Body of pancreas (tissue), 4 donors: ENCODE measurements around the gene HSPB7.

Experiments used
- CTCF ChIP-seq, 7 experiments: fragments of 450-650 bp in 4 of 7; fragments of 200-600 bp in 3 of 7; sonication (generic) in 3 of 7; IDR thresholded peaks; one replicate each; pipeline ENCODE4 v1.5.1; 2016 to 2019; ENCODE audit warnings: antibody characterized with exemption in 7 of 7
- POLR2A ChIP-seq, 3 donors: fragments of 450-650 bp; IDR thresholded peaks; one replicate each; pipeline ENCODE4 v1.6.1; 2016; ENCODE audit warnings: antibody characterized with exemption in 3 of 3, mild to moderate bottlenecking in 2 of 3

- no peak for TF ChIP-seq POLR2A (IDR thresholded peaks at IDR 0.05)
- no peak for TF ChIP-seq CTCF (IDR thresholded peaks at IDR 0.05)
Measured at GRCh38 chr1:16007671-16008341, 10.0 kb downstream of the HSPB7 start.
